Ovary (tissue), 3 donors: ENCODE data around the gene MND1.

Experiments
- CTCF ChIP-seq, 3 donors: fragments of 450-650 bp in 2 of 3; fragments of 200-600 bp in 1 of 3; IDR thresholded peaks; one replicate each; pipeline versions ENCODE4 v1.5.1 to v1.8.0; 2016 to 2022; ENCODE audit warnings: antibody characterized with exemption in 3 of 3, mild to moderate bottlenecking in 1 of 3
- EP300 ChIP-seq: sonication (generic); formaldehyde crosslinking; IDR thresholded peaks from one replicate; pipeline ENCODE4 v1.6.1; 2017; ENCODE audit warnings: antibody characterized with exemption
- POLR2A ChIP-seq: fragments of 450-650 bp; IDR thresholded peaks from one replicate; pipeline ENCODE4 v1.6.1; 2017; ENCODE audit warnings: antibody characterized with exemption, mild to moderate bottlenecking, moderate library complexity
- donor health status: DM: no; HTN: no; CAD: no.

GRCh38 chr4:153349206-153349805 is 4.8 kb downstream of the MND1 start:
- no peak for TF ChIP-seq CTCF (IDR thresholded peaks at IDR 0.05)
- no peak for TF ChIP-seq POLR2A
- no peak for TF ChIP-seq EP300
